Immature natural killer cell (primary cell): ENCODE results near the gene NCAPH2. TPM values are rescaled to one million over a fixed set of nuclear protein-coding genes. Genes with fewer than 3 reads are reported as not detected.

Experiments
- DNase-seq, 3 donors: peaks; one replicate each; pipeline ENCODE4 v3.0.0; 2022; ENCODE audit warnings: mixed read lengths in 1 of 3
- H3K27ac Mint-ChIP-seq, 6 donors: one replicate each; pipeline ENCODE4 v1.8.0; 2020; ENCODE audit warnings: mixed read lengths in 6 of 6, mild to moderate bottlenecking in 5 of 6, inconsistent platforms in 4 of 6, moderate library complexity in 3 of 6
- H3K27me3 Mint-ChIP-seq, 3 donors: one replicate each; pipeline ENCODE4 v1.8.0; 2020 to 2021; ENCODE audit warnings: low read depth in 3 of 3, mild to moderate bottlenecking in 3 of 3, mixed read lengths in 3 of 3, moderate library complexity in 3 of 3, inconsistent platforms in 1 of 3
- H3K36me3 Mint-ChIP-seq, 3 donors: one replicate each; pipeline ENCODE4 v1.8.0; 2020; ENCODE audit warnings: mixed read lengths in 3 of 3, inconsistent platforms in 2 of 3, mild to moderate bottlenecking in 2 of 3
- H3K4me1 Mint-ChIP-seq, 2 donors: one replicate each; pipeline ENCODE4 v1.8.0; 2020; ENCODE audit warnings: inconsistent platforms in 2 of 2, mild to moderate bottlenecking in 2 of 2, mixed read lengths in 2 of 2, moderate library complexity in 1 of 2
- H3K4me3 Mint-ChIP-seq, 5 donors: one replicate each; pipeline ENCODE4 v1.8.0; 2020; ENCODE audit warnings: mild to moderate bottlenecking in 5 of 5, mixed read lengths in 5 of 5, inconsistent platforms in 3 of 5, moderate library complexity in 3 of 5
- H3K9me3 Mint-ChIP-seq, 6 donors: one replicate each; pipeline ENCODE4 v1.8.0; 2020; ENCODE audit warnings: mild to moderate bottlenecking in 6 of 6, mixed read lengths in 6 of 6, inconsistent platforms in 4 of 6, moderate library complexity in 3 of 6
- polyA plus RNA-seq, 3 donors: library from polyadenylated mRNA; unstranded; fragments of 300-500 nt; fragmentation: Illumina TruSeq; gene quantifications; one replicate each; pipeline ENCODE4 v1.2.3, GENCODE V29; 2021

Gene NCAPH2
- polyA plus RNA-seq, 3 donors from 2014 or later = 41.8 to 46.7 (median 46.5) TPM

- Mint-ChIP-seq H3K4me1 (peaks cover 56 to 64% of the 10 kb centered on the region in 2 donors), H3K27me3 (peaks cover 2 to 13% (median 8%) of the 10 kb centered on the region in 3 donors), H3K9me3 (no peaks in the 10 kb centered on the region), H3K36me3 (no peaks in the 10 kb centered on the region), H3K27ac (peak overlapping the region in 5 of 6 donors; percentile 88 to 98 (median 91)), H3K4me3 (peak overlapping the region in 3 of 5 donors; percentile 6 to 54 (median 41))
- DNase-seq = no peak
Measured at GRCh38 chr22:50542416-50542927, 34.4 kb downstream of the NCAPH2 start.

GRCh38 chr22:50544078-50544745 is 36.2 kb downstream of the NCAPH2 start:
- peak overlapping the region; percentile 82 to 90 (median 88) for H3K27ac Mint-ChIP-seq
- no peaks in the 10 kb centered on the region for H3K36me3 Mint-ChIP-seq
- peak overlapping the region; percentile 66 to 74 (median 72) for H3K4me3 Mint-ChIP-seq
- peaks cover 50 to 55% of the 10 kb centered on the region in 2 donors for H3K4me1 Mint-ChIP-seq
- peak; percentile 88 to 92 (median 88) for DNase-seq
- no peaks in the 10 kb centered on the region for H3K9me3 Mint-ChIP-seq
- H3K27me3 Mint-ChIP-seq = peaks cover 2 to 13% (median 8%) of the 10 kb centered on the region in 3 donors

GRCh38 chr22:50544746-50545253 is 36.8 kb downstream of the NCAPH2 start:
- Mint-ChIP-seq H3K36me3 (no peaks in the 10 kb centered on the region), H3K27ac (peak overlapping the region; percentile 82 to 90 (median 86)), H3K4me1 (peaks cover 44 to 53% of the 10 kb centered on the region in 2 donors), H3K9me3 (no peaks in the 10 kb centered on the region), H3K4me3 (peak overlapping the region; percentile 33 to 73 (median 66)), H3K27me3 (peaks cover 2 to 8% (median 8%) of the 10 kb centered on the region in 3 donors)
- no peak for DNase-seq

- no peak for DNase-seq
Measured at GRCh38 chr22:50545522-50546325, 37.7 kb downstream of the NCAPH2 start, which contains the start of gene KLHDC7B. Gene KLHDC7B, plus strand, starts transcription at chr22:50545899. Its CDS starts 345 bp downstream, at chr22:50546244.

GRCh38 chr22:50546326-50547262 is 38.6 kb downstream of the NCAPH2 start:
- DNase-seq = no peak
- Mint-ChIP-seq H3K27me3 (peaks cover 0 to 8% (median 5%) of the 10 kb centered on the region in 3 donors), H3K9me3 (no peaks in the 10 kb centered on the region), H3K27ac (peak overlapping the region; percentile 35 to 89 (median 74)), H3K4me1 (peaks cover 45 to 54% of the 10 kb centered on the region in 2 donors), H3K36me3 (no peaks in the 10 kb centered on the region), H3K4me3 (no peak overlapping the region)

More at GRCh38 chr22:50545522-50546325, 37.7 kb downstream of the NCAPH2 start, which contains the start of gene KLHDC7B:
- H3K9me3 Mint-ChIP-seq = no peaks in the 10 kb centered on the region
- no peaks in the 10 kb centered on the region for H3K36me3 Mint-ChIP-seq
- H3K4me1 Mint-ChIP-seq = peaks cover 45 to 54% of the 10 kb centered on the region in 2 donors
- H3K27ac Mint-ChIP-seq = peak within 1 kb of the TSS; percentile 82 to 90 (median 86)
- peaks cover 2 to 8% (median 7%) of the 10 kb centered on the region in 3 donors for H3K27me3 Mint-ChIP-seq
- peak within 1 kb of the TSS; percentile 33 to 73 (median 66) for H3K4me3 Mint-ChIP-seq

- peaks cover 42 to 53% of the 10 kb centered on the region in 2 donors for H3K4me1 Mint-ChIP-seq
- peaks cover 0 to 8% (median 5%) of the 10 kb centered on the region in 3 donors for H3K27me3 Mint-ChIP-seq
- peak overlapping the region in 4 of 6 donors; percentile 51 to 71 (median 62) for H3K27ac Mint-ChIP-seq
- H3K4me3 Mint-ChIP-seq = peak overlapping the region in 4 of 5 donors; percentile 29 to 52 (median 42)
- no peaks in the 10 kb centered on the region for H3K36me3 Mint-ChIP-seq
- H3K9me3 Mint-ChIP-seq = no peaks in the 10 kb centered on the region
- DNase-seq = no peak
Measured at GRCh38 chr22:50547263-50547985, 39.4 kb downstream of the NCAPH2 start.

GRCh38 chr22:50548040-50548920 is 40.3 kb downstream of the NCAPH2 start:
- peaks cover 39 to 50% of the 10 kb centered on the region in 2 donors for H3K4me1 Mint-ChIP-seq
- H3K4me3 Mint-ChIP-seq = peak overlapping the region; percentile 39 to 68 (median 62)
- H3K27me3 Mint-ChIP-seq = peaks cover 0 to 6% (median 5%) of the 10 kb centered on the region in 3 donors
- H3K9me3 Mint-ChIP-seq = no peaks in the 10 kb centered on the region
- DNase-seq = peak; percentile 60 to 71 (median 71)
- peak overlapping the region; percentile 53 to 80 (median 74) for H3K27ac Mint-ChIP-seq
- no peaks in the 10 kb centered on the region for H3K36me3 Mint-ChIP-seq

- Mint-ChIP-seq H3K9me3 (no peaks in the 10 kb centered on the region), H3K27me3 (peaks cover 0 to 2% (median 2%) of the 10 kb centered on the region in 3 donors), H3K27ac (peak overlapping the region in 5 of 6 donors; percentile 28 to 75 (median 49)), H3K36me3 (no peaks in the 10 kb centered on the region), H3K4me3 (peak overlapping the region; percentile 61 to 80 (median 76)), H3K4me1 (peaks cover 34 to 47% of the 10 kb centered on the region in 2 donors)
- DNase-seq = no peak
Measured at GRCh38 chr22:50548921-50549790, 41.1 kb downstream of the NCAPH2 start.

- Mint-ChIP-seq H3K4me3 (peak overlapping the region; percentile 44 to 80 (median 61)), H3K27me3 (peaks cover 0 to 2% (median 0%) of the 10 kb centered on the region in 3 donors), H3K4me1 (peaks cover 22 to 34% of the 10 kb centered on the region in 2 donors), H3K36me3 (no peaks in the 10 kb centered on the region), H3K27ac (peak overlapping the region in 4 of 6 donors; percentile 28 to 65 (median 39)), H3K9me3 (no peaks in the 10 kb centered on the region)
- no peak for DNase-seq
Measured at GRCh38 chr22:50550395-50550794, 42.4 kb downstream of the NCAPH2 start.

- peaks cover 13 to 26% of the 10 kb centered on the region in 2 donors for H3K4me1 Mint-ChIP-seq
- peak overlapping the region in 1 of 5 donors; percentile 25 for H3K4me3 Mint-ChIP-seq
- H3K27me3 Mint-ChIP-seq = no peaks in the 10 kb centered on the region
- no peak overlapping the region for H3K27ac Mint-ChIP-seq
- H3K9me3 Mint-ChIP-seq = no peaks in the 10 kb centered on the region
- DNase-seq = no peak
- no peaks in the 10 kb centered on the region for H3K36me3 Mint-ChIP-seq
Measured at GRCh38 chr22:50551160-50551752, 43.2 kb downstream of the NCAPH2 start.
